CD4-positive, alpha-beta T cell treated with Interleukin-4 for 1 hour (primary cell): ENCODE results near the gene EDEM1.
A peak's percentile ranks its signal among the peaks of the same experiment; 100 is the strongest.
"Not testable (repeated sequence)": the region's sequence is repeated elsewhere in the genome, so short reads cannot be mapped to it uniquely, and the experiment has no call there.

Experiments
- DNase-seq, 2 donors: peaks; one replicate each; pipeline ENCODE4 v3.0.0-alpha.2; 2020 to 2022

EDEM1 gene

DNA sequence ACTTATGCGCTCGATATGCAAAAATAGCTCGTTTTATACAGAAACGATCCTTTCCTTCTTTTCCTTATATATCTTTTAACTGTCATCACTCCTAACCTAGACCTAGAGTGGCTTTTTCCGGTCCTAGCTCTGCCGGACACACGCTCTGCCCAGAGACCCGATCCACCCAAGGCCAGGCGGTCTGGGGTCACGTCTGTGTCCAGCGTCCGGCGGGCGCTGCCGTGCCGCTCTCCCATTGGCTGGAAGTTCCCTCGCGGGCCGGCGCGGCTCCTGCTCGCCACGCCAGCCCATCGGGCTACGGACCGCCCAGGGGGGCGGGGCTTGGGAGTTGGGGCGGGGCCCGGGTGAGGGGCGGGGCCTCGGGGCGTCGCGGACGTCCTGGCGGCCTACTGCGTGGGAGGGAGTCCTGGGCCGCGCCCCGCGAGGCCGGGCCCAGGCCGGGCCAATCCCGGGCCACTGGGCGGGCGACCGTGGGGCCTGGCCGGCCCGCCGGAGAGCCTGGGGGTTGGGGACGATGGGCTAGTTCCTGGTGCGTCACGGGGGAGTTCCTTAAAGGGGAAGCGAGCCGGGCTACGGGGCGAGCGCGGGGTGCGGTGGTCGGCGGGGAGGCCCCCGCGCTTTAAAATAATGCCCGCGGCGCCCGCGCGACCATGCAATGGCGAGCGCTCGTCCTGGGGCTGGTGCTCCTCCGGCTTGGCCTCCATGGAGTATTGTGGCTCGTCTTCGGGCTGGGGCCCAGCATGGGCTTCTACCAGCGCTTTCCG lies at the start of gene EDEM1:
EDEM1 (plus strand) TSS at position 552 of the 764 bp plus-strand sequence; CDS start at position 651, 99 bp downstream.
- DNase-seq, result peak; percentile 96 to 97

DNA sequence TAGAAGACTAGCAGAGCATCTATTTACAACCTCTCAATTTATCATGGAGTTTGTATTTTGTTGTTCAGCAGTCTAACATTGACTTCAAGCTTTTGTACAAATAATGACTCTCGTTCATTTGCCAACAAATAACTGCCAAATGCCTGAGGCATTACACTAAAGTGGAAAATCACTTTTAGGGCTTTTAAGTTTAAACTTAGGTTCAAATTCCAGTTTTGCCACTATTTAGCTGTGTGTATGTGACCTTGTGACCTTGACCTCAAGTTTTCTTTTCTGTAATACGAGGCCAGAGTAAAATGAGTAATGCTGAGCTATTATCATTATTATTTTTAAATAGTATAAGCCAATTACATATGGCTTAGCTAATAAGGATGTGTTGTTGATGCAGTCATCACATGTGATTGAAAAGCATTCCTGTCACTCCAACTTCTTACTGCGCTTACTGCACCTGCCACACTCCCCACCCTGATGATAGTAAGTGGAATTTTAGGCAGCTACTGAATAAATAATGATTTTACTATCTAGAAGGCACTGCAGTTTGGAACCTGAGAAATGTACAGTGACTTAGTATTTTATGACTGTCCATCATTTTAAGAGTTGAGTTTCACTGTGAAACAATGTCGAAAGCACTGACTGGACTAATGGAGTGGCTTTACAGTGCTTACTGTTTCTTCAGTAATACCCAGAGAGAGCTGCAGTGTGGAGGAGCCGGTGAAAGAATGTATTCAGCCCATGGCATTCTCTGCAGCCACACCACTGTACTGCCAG lies 49.1 kb upstream of the EDEM1 start:
- no peak for DNase-seq

DNA sequence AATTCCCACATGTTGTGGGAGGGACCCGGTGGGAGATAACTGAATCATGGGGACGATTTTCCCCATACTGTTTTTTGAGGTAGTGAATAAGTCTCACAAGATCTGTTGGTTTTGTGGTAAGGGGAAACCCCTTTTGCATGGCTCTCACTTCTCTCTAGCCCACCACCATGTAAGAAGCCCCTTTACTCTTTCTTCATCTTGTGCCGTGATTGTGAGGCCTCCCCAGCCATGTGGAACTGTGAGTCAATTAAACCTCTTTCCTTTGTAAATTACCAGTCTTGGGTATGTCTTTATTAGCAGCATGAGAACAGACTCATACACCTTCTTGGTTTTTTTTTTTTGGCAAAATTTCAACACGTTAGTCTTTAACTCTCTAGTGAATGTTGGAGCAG lies 47.3 kb upstream of the EDEM1 start:
- DNase-seq, result peak in 1 of 2 donors; percentile 51

DNA sequence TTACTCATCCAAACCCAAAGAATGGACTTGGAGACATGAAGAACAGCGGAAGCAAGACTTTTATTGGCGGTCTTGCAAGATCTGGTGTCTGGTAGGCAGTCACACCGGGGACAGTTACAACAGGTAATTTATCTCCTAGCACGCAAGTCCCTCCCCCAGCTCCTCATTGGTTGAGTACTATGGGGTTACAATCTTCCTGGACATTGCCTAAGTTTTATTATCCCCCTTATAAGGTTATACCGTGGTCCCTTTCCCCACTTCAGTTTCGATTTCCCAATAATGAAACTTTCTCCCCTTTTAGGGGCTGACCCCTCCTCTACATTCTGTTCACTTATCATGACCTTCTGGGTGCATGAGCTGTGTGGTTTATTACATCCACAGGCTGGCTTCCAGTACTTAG lies 46.7 kb upstream of the EDEM1 start:
- no peak for DNase-seq

DNA sequence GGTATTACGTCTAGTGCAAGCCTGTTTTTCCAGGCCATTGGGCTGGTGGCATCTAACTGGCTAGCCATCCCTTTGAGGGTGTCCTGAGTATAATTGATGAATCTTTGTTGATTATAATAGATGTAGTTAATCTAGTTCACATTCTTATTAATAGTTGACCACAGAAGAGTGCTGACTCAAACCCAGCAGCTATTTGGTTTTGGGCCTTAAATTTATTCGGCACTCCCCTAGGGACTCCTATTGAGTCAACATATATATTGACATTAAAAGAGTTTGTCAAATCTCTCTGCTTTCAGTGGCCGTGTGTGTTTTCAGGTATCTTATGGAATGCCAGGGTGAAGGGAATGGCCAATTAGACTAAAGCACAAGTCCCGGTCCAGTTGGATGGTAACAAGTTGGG lies 45.7 kb upstream of the EDEM1 start:
- DNase-seq, result no peak

DNA sequence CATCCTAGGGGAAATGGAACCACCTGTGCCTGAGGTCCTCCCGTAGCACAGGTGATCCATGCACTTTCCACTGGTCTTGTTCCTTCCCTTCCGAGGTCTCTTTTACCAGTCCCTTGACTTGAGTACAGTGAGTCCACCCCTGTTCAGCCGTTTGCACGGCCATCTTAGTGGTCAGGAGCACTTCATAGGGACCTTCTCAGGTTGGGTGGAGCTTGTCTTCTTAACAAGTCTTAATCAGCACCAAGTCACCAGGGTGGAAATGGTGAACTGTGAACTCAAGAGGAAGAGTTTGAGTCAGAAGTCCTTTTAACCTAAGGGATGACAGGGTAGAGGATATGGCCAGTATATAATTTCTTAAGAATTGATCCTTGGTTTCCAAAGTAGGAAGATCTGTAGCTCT lies 44.0 kb upstream of the EDEM1 start:
- peak in 1 of 2 donors; percentile 29 for DNase-seq

DNA sequence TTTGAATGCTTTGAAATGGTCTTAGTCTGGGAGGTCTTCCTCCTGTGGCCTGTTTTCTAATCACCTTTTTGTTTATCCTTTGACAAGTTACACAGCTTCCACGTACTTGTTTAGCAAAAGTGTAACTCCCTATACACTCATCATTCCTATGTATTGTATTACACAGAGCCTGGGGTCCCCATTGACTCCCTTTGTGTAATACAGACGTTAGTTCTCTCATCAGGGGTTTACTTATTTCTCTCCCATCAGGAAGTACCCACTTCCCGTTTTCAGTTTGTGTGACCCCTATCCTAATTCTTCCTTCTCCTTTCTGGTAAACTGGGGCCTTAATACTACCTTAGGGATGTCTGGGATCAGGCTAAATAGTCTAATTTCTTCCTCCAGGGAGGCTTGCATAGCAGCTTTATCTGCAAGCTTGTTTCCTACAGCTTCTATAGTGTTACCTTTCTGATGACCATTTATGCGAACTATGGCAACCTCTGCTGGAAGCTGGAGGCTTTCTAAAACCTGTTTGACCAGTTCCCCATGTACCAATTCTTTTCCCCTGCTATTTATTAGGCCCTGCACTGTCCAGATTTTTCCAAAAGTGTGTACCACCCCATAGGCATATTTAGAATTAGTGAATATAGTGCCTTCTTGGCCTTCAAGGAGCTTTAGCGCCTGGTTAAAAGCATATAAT lies 43.1 kb upstream of the EDEM1 start:
- DNase-seq, result no peak

DNA sequence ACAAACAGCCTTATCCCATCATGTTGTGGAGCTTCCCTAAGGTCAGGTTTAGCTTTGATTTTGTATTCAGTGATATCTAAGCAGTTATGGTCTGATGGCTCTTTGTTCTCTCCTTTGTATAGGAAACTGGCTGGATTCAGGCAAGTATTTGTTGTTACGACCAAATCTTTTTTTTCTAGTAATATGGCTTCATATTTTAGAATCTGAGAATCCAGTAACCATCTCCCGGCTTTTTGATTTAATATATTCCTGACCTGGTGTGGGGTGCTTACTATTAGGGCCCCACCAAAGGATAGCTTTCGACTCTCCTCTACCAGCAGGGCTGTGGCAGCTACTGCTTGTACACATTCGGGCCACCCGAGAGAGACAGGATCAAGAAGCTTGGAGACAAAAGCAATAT lies 42.4 kb upstream of the EDEM1 start:
- no peak for DNase-seq

DNA sequence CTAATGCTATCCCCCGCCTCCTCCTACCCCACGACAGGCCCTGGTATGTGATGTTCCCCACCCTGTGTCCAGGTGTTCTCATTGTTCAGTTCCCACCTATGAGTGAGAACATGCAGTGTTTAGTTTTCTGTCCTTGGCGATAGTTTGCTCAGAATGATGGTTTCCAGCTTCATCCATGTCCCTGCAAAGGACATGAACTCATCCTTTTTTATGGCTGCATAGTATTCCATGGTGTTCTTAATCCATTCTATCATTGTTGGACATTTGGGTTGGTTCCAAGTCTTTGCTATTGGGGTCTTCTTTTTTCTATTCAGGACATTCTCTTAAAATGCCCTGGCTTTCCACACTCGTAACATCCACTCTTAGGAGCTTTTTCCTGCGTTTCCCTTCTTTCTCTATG lies 40.4 kb upstream of the EDEM1 start:
- not testable (repeated sequence) for DNase-seq

DNA sequence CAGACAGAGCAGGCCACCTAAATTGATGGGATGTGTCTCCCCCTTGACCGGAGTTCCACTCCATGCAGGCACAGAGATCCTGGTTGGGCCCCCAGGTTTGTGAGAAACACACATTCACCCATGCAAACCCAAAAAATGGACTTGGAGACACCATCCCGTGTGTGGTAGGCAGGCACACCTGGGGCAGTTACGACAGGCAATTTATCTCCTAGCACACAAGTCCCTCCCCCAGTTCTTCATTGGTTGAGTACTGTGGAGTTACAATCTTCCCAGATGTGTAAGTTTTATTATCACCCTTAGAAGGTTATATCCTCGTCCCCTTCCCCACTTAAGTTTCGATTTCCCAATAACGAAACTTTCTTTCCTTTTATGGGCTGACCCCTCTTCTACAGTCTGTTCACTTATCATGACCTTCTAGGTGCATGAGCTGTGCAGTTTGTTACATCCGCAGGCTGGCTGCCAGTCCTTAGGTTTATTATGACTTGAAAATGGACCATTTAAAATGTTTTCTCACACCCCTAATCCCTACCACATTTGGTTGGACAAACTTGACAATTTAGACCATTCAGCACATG lies 38.1 kb upstream of the EDEM1 start:
- DNase-seq, result no peak

DNA sequence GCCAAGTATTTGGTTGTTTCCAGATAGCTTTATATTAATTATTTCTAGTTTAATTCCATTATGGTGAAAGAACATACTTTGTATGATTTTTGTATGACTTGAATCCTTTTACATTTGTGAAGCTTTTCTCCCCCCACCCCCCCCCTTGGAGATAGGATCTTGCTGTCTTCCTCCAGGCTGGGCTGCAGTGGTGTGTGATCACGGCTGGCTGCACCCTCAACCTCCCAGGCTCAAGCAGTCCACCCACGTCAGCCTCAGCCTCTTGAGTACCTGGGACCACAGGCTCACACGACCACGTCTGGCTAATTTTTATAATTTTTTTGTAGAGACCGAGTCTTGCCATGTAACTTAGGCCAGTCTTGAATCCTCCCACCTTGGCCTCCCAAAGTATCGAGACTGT lies 35.9 kb upstream of the EDEM1 start:
- DNase-seq, result no peak

DNA sequence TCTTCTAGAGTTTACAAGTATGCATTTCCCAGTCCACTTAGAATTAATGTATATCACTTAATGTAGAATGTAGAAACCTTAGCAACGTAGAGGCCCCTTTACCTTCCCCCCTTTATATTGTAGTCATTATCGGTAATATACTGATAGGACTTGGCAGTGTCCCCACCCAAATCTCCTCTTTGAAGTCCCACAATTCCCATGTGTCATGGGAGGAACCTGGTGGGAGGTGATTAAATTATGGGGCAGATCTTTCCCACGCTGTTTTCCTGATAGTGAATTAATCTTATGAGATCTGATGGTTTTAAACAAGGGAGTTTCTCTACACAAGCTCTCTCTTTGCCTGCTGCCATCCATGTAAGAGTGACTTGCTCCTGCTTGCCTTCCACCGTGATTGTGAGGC lies 34.4 kb upstream of the EDEM1 start:
- DNase-seq, result no peak

DNA sequence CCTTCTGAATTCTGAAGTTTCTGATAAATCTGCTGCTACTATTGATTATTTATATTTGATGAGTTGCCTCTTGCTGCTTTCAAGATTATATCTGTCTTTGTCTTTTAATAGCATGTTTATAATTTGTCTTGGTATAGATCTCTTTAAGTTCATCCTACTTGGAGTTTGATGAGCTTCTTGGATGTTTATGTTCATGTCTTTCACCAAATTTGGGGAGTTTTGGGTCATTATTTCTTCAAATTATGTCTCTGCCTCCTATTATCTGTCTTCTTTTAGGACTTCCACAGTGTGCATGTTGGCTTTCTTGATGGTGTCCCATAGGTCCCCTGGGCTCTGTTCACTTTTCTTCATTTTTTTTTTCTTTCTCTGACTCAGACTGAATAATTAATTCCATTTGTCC lies 32.3 kb upstream of the EDEM1 start:
- no peak for DNase-seq

DNA sequence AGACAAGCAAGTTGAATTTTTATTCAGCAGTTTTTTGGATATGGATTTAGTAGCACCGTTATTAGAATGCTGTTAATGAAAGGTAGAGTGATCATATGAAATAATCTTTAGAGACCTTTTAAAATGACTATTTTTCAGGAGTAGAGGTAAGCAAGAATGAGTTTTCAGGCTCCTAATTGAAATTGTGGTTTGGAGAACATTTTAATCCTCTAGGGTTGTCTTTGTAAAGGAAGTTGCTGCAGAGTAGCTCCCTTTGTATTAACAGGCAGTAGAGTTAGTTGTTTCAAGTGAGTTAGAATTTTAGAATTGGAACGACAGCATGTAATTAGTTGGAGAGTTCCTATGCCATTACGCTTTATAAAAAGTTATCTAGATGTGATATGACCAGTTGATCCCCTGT lies 27.2 kb upstream of the EDEM1 start:
- no peak for DNase-seq

DNA sequence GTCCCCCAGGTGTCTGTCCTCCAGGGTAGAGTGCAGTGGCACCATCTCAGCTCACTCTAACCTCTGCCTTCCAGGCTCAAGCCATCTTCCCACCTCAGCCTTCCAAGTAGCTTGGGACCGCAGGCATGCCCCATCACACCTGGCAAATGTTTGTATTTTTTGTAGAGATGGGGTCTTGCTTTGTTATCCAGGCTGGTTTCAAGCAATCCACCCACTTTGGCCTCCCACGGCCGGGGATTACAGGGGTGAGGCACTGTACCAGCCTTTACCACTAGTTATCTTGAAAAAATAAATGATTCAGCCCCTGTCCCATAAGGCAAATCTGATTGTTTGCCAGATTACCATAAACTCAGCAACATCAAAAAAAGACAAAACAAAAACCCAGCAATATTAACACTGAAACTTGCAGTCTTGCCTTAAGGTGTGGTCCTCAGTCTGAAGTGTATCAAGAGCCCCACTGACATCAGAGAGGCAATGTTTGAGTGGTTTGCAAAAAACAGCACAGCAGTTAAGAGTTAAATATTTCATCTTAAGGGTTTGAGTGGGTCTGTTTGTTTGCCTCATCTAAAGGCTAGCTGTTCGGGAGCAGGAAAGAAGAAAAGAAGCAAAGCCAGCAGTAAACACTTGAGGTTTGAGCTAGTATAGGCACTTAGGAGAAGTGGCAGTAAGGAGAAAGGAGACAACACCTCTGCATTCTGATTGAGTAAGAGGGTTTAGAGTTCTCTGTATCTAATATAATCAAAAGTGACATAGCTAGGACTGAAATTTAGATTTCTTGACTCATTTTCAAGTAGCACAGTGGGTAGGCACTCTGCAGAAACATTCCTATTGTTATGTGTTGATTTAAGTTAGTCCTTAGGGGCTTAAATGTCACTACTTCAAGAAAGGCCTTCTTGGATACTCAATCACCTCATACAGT lies 26.3 kb upstream of the EDEM1 start:
- DNase-seq, result no peak

DNA sequence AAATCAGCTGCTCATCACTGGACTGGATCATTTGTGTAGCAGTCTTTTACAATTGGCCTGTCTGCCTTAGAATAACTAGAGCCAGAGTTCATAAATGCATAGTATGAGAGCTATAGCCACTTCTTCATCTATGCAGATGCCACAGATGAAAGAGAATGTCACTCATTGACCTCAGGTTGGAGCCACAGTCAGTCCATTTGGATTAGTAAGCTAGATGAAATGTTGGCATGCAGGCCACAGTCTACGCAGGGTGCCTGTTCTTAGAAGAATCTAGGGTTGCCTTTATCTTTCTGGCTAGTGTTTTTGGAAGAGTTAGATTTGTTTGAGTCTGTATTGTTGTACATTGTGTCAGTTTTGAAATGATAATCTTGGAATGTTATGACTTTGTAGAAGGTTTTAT lies 25.4 kb upstream of the EDEM1 start:
- DNase-seq, result no peak

DNA sequence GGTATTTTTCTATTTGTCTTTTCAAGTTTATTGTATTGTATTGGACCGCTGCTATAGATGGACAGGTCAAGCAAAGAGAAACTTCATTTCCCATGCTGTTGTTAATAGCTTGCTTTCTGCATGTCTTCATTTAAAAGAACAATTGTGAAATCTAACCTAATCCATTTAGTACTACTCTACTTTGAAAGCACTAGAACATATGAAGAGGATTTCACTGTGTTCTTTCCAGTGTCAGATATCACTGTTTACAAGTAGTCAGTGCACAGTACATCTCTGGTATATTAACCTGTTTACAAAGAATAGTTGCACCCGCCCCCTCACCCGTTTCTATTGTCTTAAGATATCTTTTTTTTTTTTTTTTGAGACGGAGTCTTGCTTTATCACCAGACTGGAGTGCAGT lies 21.8 kb upstream of the EDEM1 start:
- no peak for DNase-seq

DNA sequence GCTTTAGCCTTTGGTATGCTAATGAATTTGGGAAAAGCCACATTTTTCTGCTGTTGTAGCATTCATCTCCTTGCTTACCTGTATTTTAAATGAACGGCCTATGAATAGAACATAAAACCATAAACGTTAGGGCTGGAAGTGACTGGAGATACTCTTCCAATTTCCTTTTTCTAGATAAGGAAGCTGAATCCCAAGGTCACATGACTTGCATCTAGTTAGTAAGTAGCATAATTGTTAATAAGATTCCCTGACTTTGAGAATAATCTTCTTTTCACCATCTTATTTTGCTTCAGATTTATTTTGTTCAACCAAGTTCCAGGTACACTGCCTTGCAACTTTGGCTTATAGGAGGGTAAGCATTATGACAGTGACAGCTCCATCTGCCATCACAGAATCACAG lies 20.7 kb upstream of the EDEM1 start:
- DNase-seq, result no peak

DNA sequence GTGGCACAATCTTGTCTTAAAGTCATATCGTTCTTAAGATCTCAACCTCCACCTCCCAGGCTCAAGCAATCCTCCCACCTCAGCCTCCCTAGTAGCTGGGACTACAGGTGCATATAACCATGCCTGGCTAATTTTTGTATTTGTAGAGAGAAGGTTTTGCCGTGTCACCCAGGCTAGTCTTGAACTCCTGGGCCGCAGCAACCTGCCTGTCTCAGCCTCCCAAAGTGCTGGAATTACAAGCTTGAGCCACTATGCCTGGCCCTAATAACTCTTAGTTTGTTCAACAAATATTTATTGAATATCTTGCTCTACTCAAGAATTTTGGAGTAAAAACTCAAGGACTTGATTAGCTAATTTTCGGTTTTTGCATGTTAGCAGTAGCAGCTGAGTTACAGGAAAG lies 19.4 kb upstream of the EDEM1 start:
- DNase-seq, result no peak

DNA sequence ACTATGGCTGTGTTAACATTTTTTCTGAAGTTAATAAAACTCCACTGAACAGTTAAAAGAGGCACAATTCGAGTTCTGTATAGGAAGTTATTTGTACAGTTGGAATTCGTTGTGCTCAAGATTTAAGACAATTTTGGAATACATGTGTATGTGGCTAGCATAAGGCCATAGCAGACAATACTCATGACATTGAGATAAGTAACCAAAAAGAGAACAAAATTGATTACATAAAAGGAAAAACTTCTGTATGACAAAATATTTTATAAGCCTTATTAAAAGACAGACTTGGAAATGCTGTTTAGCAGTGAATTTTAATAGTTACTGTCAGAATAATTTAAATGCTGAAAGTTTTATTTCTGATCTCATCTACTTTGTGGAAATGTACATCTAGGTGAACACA lies 17.7 kb upstream of the EDEM1 start:
- DNase-seq, result no peak

DNA sequence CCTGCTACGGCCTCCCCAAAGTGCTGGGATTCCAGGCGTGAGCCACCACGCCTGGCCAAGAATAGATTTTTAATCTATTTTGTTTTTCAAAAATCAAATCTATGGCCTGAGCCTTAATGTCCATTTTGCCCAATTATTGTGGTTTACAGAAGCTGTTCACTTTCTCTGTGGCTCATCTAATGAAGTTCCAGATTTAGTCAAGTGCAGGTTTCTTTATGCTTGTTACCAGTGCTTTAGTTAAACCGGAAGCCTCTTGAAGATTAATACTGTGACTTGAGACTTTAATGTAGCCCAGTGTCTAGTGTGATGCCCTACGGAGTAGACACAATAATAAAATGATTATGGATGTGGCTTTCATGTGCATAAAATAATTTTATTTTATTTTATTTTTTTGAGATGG lies 16.5 kb upstream of the EDEM1 start:
- no peak for DNase-seq

DNA sequence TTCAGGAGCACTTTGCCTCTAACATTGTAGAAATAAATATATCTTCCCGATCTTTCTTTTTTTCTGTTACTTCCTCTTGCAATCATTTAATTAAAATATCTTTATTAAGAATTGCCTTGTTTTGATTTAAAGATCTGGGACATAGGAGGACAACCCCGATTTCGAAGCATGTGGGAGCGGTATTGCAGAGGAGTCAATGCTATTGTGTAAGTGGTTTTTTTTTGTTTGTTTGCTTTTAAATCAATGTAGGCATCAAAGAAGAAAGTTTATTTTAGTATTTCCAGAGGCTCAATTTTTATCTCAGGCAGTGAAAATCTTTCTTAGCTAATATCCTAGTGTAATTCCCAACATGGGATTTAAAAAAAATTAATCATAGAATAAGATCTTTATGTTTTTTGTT lies 15.5 kb upstream of the EDEM1 start:
- no peak for DNase-seq
